GM21619 (cell line): ENCODE data around the gene AP4E1.
"Not testable (repeated sequence)": the region's sequence is repeated elsewhere in the genome, so short reads cannot be mapped to it uniquely, and the experiment has no call there.

Experiments
- ATAC-seq: cut with Tn5 transposase; IDR thresholded peaks from one replicate; pipeline ENCODE4 v1.9.1; 2021; ENCODE audit not compliant: unreplicated experiment

AP4E1 gene

DNA sequence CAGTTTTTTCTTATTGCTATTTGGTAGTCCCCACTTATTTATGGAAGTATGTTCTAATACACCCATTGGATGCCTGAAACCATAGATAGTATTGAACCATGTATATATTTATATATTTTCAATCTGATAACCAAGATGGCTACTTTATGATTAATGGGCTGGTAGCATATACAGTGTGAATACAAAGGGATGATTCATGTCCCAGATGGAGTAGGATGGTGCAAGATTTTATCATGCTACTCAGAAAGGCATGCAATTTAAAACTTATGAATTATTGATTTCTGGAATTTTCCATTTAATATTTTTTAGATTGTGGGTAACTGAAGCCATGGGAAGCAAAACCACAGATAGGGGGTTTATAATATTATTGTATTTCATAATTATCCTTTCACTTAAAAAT is 35.2 kb downstream of the AP4E1 start:
- ATAC-seq = no peak

- no peak for ATAC-seq
Observed at GRCh38 chr15:50944672-50945071, 36.2 kb downstream of the AP4E1 start.

DNA sequence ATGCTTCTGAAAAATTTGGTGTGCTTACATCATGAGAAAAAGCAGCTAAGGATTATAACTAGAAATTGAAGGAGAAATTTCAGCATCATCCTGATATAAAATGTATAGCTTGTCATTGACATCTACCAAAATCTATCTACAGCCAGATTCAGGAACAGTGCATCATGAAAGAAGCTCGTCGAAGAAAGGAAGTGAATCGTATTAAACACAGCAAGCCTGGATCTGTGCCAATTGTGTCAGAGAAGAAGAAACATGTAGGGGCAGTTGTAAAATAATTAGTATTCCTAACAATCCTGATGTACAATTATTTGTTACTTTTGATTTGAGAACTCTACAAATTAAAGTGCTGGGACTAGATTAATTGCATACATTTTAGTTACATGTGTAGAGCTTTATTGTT is 37.2 kb downstream of the AP4E1 start:
- no peak for ATAC-seq

DNA sequence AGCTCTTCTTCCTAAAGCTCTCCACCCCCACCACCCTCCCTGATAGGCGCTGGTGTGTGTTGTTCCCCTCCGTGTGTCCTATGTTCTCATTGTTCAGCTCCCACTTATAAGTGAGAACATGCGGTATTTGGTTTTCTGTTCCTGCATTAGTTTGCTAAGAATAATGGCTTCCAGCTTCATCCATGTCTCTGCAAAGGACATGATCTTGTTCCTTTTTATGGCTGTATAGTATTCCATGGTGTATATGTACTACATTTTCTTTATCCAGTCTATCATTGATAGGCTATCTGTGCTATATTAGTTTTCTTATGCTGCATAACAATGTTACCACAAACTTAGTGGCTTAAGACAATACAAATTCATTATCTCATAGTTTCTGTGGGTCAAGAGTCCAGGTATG is 42.3 kb downstream of the AP4E1 start:
- not testable (repeated sequence) for ATAC-seq

DNA sequence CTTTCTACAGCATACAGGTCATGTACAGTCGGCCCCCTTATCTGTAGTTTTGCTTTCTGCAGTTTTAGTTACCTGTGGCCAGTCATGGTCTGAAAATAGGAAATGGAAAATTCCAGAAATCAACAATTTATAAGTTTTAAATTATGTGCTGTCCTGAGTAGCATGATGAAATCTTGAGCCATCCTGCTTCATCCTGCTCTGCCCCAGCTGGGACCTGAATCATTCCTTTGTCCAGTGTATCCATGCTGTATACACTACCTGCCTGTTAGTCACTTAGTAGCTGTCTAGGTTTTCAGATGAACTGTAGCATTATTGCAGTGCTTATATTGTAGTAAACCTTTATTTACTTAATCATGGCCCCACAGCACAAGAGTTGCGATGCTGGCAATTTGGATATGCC is 44.8 kb downstream of the AP4E1 start:
- no peak for ATAC-seq

- not testable (repeated sequence) for ATAC-seq
Observed at GRCh38 chr15:50954837-50955236, 46.4 kb downstream of the AP4E1 start.

GRCh38 chr15:50959717-50960116 is 51.2 kb downstream of the AP4E1 start:
- ATAC-seq = no peak

DNA sequence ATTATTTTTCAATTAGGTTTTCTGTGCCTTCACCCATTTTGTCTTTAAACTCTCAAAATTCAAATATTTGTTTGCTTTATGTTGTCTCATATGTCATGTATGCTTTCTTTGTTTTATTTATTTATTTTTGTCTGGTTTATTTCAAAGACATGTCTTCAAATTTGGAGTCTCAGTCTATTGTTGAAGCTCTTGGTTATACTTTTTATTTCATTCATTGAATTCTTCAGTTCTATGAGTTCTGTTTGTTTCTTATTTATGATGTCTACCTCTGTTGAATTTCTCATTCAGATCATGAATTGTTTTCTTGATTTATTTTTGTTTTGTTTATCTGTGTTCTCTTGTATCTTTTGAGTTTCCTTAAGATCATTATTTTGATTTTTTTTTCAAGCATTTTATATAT is 55.6 kb downstream of the AP4E1 start:
- no peak for ATAC-seq

- no peak for ATAC-seq
Observed at GRCh38 chr15:50968353-50968752, 59.9 kb downstream of the AP4E1 start.

DNA sequence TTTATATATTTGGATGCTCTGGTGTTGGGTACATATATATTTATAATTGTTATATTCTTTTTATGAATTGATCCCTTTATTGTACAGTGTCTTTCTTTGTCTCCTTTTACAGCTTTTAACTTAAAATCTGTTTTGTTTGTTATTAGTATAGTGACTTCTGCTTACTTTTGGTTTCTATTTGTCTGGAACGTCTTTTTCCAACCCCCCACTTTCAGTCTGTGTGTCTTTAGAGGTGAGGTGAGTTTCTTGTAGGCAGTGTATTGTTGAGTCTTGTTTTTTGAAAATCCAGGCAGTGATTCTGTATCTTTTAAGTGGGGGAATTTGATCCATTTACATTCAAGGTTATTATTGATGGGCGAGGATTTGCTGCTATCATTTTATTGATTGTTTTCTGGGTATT is 62.0 kb downstream of the AP4E1 start:
- ATAC-seq = no peak

GRCh38 chr15:50971115-50971514 is 62.6 kb downstream of the AP4E1 start:
- no peak for ATAC-seq

- ATAC-seq = no peak
Observed at GRCh38 chr15:50971542-50971941, 63.1 kb downstream of the AP4E1 start.

GRCh38 chr15:50973605-50974004 is 65.1 kb downstream of the AP4E1 start:
- ATAC-seq = no peak

GRCh38 chr15:50977162-50977561 is 68.7 kb downstream of the AP4E1 start:
- no peak for ATAC-seq

GRCh38 chr15:50978580-50978979 is 70.1 kb downstream of the AP4E1 start:
- no peak for ATAC-seq

DNA sequence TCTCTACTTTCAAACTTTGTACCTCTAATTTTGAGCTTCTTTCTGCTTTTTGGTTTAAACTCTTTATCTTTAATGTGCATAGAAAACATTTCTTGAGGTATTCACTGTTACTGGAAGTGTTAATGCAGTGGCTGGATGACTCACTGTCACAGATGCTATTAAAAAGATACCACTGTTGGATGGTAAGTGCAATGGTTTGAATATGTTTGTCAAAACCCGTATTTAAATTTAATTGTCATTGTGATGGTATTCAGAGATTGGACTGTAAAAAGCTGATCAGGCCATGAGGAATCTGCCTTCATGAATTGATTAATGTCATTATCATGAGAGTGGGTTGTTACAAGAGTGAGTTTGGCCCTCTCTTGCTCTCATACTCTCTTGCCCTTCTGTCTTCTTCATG is 70.6 kb downstream of the AP4E1 start:
- ATAC-seq = no peak

DNA sequence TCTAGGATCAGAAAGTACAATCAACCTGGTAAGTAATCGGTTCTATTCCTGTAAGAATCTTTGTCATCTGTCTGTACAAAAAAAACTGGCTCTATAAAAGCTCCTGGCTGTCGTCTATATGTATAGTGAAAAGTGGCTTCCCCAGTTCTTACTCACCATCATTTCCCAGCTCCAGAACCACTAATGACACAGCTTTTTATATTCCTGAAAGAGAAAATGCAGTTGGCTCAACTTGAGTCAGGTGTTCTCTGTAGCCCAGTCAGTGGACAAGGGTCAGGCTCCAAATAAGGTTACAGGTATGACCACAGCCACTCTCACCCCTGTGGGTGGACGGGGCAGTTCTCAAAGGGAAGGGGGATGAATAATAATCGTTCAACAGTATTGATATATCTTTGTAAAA is 85.1 kb downstream of the AP4E1 start:
- no peak for ATAC-seq

GRCh38 chr15:50996641-50997040 is 88.2 kb downstream of the AP4E1 start:
- ATAC-seq = no peak

- ATAC-seq = no peak
Observed at GRCh38 chr15:50997371-50998051, 89.0 kb downstream of the AP4E1 start.

DNA sequence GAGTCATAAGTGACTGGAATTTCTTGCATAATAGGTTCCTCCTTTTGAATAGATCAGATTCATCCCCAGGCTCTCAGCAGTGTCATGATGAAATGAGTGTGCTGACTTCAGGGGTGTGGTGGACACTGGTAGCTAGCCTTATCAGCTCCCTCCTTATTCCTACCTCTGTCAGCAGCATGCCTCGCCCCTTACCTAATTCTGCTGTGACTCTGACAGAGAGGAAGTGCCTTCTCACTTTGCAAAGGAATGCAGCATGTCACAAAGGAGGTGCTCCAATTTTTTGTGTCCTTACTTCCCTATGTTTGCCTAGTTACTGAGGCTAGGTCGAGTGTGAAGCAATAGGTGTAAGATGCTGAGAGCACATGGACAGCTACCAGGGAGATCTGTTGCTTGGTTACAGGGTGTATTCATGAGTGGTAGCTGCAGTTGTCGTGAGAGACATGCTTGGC is 95.6 kb downstream of the AP4E1 start:
- ATAC-seq = no peak

DNA sequence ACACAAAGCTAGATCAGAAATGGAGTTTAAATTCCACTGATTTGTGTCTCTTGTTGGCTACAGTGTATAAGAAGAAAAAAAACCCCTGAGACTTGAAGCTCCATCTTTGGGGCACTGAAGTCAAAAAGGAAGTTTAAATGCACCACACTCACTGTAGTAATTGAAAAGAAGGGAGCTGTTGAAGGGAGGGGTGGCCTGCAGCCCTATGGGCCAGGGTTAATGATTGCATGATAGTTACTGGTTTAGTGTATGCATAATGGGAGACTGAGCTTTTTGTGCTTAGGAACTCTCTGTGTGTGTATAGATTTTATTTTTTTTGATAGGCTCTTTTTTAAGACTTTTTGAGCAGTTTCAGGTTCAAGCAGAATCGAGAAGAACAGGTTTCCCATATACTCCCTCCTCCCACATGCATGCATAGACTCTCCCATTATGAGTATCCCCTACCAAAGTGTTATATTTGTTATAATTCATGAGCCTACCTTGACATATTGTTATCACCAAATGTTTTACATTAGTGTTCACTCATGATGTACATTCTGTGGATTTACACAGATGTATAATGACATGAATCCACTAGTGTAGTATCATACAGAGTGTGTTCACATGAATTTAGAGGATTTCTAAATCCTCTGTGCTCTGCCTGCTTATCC is 98.0 kb downstream of the AP4E1 start:
- no peak for ATAC-seq

GRCh38 chr15:51007131-51007666 is 98.7 kb downstream of the AP4E1 start:
- no peak for ATAC-seq

- no peak for ATAC-seq
Observed at GRCh38 chr15:51011212-51011611, 102.7 kb downstream of the AP4E1 start.
